ENCODE measurements around the gene AQP9.
A peak's percentile ranks its signal among the peaks of the same experiment; 100 is the strongest.

GRCh38 chr15:58227706-58228543 lies 89.7 kb downstream of the AQP9 start:
- TF ChIP-seq POLR2A (IDR thresholded peaks at IDR 0.05) (no peak), CTCF (IDR thresholded peaks at IDR 0.05) (peak; percentile 64 to 86 (median 84)), POLR2AphosphoS5 (IDR thresholded peaks at IDR 0.05) (peak; percentile 66)
